Suprapubic skin (tissue), 4 donors: ENCODE measurements around the gene WNK2. TPM values are rescaled to one million over a fixed set of nuclear protein-coding genes. Genes with fewer than 3 reads are reported as not detected.
A peak's percentile ranks its signal among the peaks of the same experiment; 100 is the strongest.
"Not testable (repeated sequence)": the region's sequence is repeated elsewhere in the genome, so short reads cannot be mapped to it uniquely, and the experiment has no call there.

Experiments
- DNase-seq, 2 donors: peaks; one replicate each; pipeline ENCODE4 v3.0.0-alpha.2; 2019; ENCODE audit warnings: low spot score in 2 of 2
- H3K27ac ChIP-seq: fragments of 200-600 bp; sonication (generic); one replicate; pipeline ENCODE4 v1.5.1; 2019
- H3K27me3 ChIP-seq: fragments of 200-600 bp; sonication (generic); one replicate; pipeline ENCODE4 v1.5.1; 2019
- H3K36me3 ChIP-seq: fragments of 200-600 bp; sonication (generic); one replicate; pipeline ENCODE4 v1.5.1; 2019
- H3K4me1 ChIP-seq: fragments of 200-600 bp; sonication (generic); one replicate; pipeline ENCODE4 v1.5.1; 2019
- H3K4me3 ChIP-seq: fragments of 200-600 bp; sonication (generic); one replicate; pipeline ENCODE4 v1.5.1; 2019; ENCODE audit warnings: mild to moderate bottlenecking
- H3K9me3 ChIP-seq: fragments of 200-600 bp; sonication (generic); one replicate; pipeline ENCODE4 v1.5.1; 2019
- CTCF ChIP-seq, 2 donors: fragments of 200-600 bp in 1 of 2; fragments of 450-650 bp in 1 of 2; sonication (generic) in 1 of 2; IDR thresholded peaks; one replicate each; pipeline ENCODE4 v1.5.1; 2016 to 2019; ENCODE audit warnings: antibody characterized with exemption in 2 of 2, mild to moderate bottlenecking in 1 of 2, moderate library complexity in 1 of 2
- EP300 ChIP-seq: sonication (generic); formaldehyde crosslinking; IDR thresholded peaks from one replicate; pipeline ENCODE4 v1.6.1; 2017; ENCODE audit warnings: antibody characterized with exemption
- POLR2A ChIP-seq, 2 donors: fragments of 450-650 bp; IDR thresholded peaks; one replicate each; pipeline ENCODE4 v1.6.1; 2017; ENCODE audit warnings: antibody characterized with exemption in 2 of 2, mild to moderate bottlenecking in 2 of 2, moderate library complexity in 2 of 2
- POLR2AphosphoS5 ChIP-seq, 3 donors: sonication (generic); formaldehyde crosslinking; IDR thresholded peaks; one replicate each; pipeline ENCODE4 v1.6.1; 2017; ENCODE audit warnings: antibody characterized with exemption in 3 of 3
- WGBS: methylation state at CpG from one replicate; pipeline ENCODE4 v1.1.5; 2018; 5-methylcytosine and 5-hydroxymethylcytosine counted together
- total RNA-seq, 4 donors: library from RNA; depleted of rRNA; stranded (reverse); fragments of >200 nt; gene quantifications; one replicate each; pipeline ENCODE4 v1.1.0, GENCODE V29; 2016

WNK2 gene
- total RNA-seq, 4 donors from 2014 or later: 39.5 to 93.7 (median 45.3) TPM

- no peaks in the 10 kb centered on the region for H3K9me3 ChIP-seq
- H3K27ac ChIP-seq: no peak overlapping the region
- no peak for DNase-seq
- TF ChIP-seq EP300: no peak
- no peak for TF ChIP-seq CTCF (IDR thresholded peaks at IDR 0.05)
- TF ChIP-seq POLR2AphosphoS5 (IDR thresholded peaks at IDR 0.05): no peak
- TF ChIP-seq POLR2A (IDR thresholded peaks at IDR 0.05): no peak
- no peaks in the 10 kb centered on the region for H3K27me3 ChIP-seq
- peaks cover 3% of the 10 kb centered on the region for H3K4me1 ChIP-seq
- no peaks in the 10 kb centered on the region for H3K36me3 ChIP-seq
- WGBS: 88% methylated on average over 4 of the region's 4 CpGs
- H3K4me3 ChIP-seq: no peak overlapping the region
Observed at GRCh38 chr9:93250185-93250584, 66.2 kb downstream of the WNK2 start.

DNA sequence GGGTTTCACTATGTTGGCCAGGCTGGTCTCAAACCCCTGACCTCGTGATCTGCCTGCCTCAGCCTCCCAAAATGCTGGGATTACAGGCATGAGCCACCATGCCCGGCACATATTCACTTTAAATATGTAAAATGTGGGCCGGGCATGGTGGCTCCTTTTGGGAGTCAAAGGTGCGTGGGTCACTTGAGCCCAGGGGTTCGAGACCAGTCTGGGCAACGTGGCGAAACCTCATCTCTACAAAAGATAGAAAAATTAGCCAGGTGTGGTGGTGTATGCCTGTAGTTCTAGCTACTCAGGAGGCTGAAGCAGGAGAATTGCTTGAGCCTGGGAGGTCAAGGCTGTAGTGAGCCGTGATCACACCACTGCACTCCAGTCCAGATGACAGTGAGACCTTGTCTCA lies 67.4 kb downstream of the WNK2 start:
- not testable (repeated sequence) for H3K27me3 ChIP-seq, H3K36me3 ChIP-seq, H3K27ac ChIP-seq, H3K4me1 ChIP-seq, H3K4me3 ChIP-seq, H3K9me3 ChIP-seq
- WGBS: 98% methylated on average over 8 of the region's 8 CpGs
- DNase-seq: peak in 1 of 2 donors; percentile 5

DNA sequence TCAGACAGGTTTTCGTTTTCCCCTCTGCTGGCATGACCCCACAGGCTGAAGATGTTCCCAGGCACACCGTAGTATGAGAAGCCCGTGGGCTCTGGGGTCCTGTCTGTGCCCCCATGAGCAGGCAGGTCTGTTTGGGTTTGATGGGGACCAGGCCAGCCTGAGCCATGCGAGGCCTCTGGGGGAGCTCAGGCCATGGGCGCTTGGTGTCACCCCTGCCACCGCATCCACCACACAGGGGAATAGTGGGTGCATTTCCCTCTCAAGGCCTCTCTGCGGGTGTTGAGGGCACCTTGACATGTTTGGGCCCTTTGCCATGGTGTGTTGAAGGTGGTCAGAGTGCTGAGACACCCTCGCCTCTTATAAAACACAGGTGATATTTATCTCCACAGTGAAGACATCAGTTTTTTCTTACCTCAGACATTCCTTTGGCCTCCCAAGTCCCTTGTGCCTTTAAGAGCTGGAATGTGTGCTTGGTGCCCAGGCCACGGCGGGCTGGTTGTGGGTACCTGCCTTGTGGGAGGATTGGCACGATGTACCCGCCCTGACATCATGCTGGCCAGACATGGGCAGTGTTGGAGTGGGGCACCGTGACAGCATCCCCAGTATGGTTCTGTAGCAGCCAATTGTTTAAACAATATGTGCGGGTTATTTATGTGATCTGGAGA lies 68.3 kb downstream of the WNK2 start:
- 86% methylated on average over 13 of the region's 14 CpGs for WGBS
- Histone ChIP-seq H3K27me3 (no peaks in the 10 kb centered on the region), H3K36me3 (peaks cover 4% of the 10 kb centered on the region), H3K4me1 (peaks cover 3% of the 10 kb centered on the region), H3K4me3 (no peak overlapping the region), H3K9me3 (no peaks in the 10 kb centered on the region), H3K27ac (no peak overlapping the region)
- peak in 1 of 2 donors; percentile 30 for DNase-seq
- no peak for TF ChIP-seq EP300
- TF ChIP-seq POLR2AphosphoS5 (IDR thresholded peaks at IDR 0.05): no peak
- TF ChIP-seq POLR2A (IDR thresholded peaks at IDR 0.05): no peak
- no peak for TF ChIP-seq CTCF (IDR thresholded peaks at IDR 0.05)

DNA sequence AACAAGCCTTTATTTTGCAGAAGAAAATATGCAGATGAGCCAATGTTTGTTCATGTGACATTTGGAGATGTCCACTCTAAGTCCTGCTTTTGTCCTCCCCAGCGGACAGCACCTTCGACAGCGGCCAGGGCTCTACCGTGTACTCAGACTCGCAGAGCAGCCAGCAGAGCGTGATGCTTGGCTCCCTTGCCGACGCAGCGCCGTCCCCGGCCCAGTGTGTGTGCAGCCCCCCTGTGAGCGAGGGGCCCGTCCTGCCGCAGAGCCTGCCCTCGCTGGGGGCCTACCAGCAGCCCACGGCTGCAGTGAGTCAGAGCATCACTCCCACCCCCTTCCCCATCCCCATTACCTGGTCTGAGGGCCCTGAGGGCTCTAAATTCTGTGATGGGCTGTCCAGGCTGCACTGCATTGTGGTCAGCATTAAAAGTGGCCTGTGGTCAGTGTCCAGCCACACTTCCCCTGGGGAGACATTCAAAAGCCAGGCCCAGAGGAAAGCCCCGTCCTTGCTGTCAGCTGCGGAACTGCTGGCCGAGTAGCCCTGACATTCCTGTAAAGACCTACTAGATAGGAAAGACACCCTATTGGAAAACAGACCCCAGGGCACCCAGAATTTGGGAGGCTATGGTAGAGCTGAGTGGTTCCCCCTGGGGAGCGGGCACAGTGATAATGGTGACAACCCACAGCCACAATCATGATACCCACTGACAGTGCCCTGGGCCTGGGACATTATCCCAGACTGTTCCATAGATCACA lies 69.0 kb downstream of the WNK2 start:
- Histone ChIP-seq H3K27me3 (no peaks in the 10 kb centered on the region), H3K9me3 (no peaks in the 10 kb centered on the region), H3K4me3 (no peak overlapping the region), H3K4me1 (peaks cover 3% of the 10 kb centered on the region), H3K27ac (no peak overlapping the region), H3K36me3 (peaks cover 4% of the 10 kb centered on the region)
- TF ChIP-seq CTCF (IDR thresholded peaks at IDR 0.05) (no peak), EP300 (no peak), POLR2A (IDR thresholded peaks at IDR 0.05) (no peak), POLR2AphosphoS5 (IDR thresholded peaks at IDR 0.05) (no peak)
- DNase-seq: peak in 1 of 2 donors; percentile 36
- WGBS: 82% methylated on average over 14 of the region's 20 CpGs

GRCh38 chr9:93253633-93254032 lies 69.7 kb downstream of the WNK2 start:
- Histone ChIP-seq H3K27me3 (no peaks in the 10 kb centered on the region), H3K27ac (no peak overlapping the region), H3K9me3 (no peaks in the 10 kb centered on the region), H3K4me3 (no peak overlapping the region), H3K4me1 (peaks cover 3% of the 10 kb centered on the region), H3K36me3 (peaks cover 4% of the 10 kb centered on the region)
- no peak for DNase-seq
- 89% methylated on average over 10 of the region's 10 CpGs for WGBS
- no peak for TF ChIP-seq POLR2A (IDR thresholded peaks at IDR 0.05)
- no peak for TF ChIP-seq POLR2AphosphoS5 (IDR thresholded peaks at IDR 0.05)
- TF ChIP-seq CTCF (IDR thresholded peaks at IDR 0.05): no peak
- no peak for TF ChIP-seq EP300
